ENCODE data around the gene SIVA1.
"Not testable (repeated sequence)": the region's sequence is repeated elsewhere in the genome, so short reads cannot be mapped to it uniquely, and the experiment has no call there.

The SIVA1 gene

DNA sequence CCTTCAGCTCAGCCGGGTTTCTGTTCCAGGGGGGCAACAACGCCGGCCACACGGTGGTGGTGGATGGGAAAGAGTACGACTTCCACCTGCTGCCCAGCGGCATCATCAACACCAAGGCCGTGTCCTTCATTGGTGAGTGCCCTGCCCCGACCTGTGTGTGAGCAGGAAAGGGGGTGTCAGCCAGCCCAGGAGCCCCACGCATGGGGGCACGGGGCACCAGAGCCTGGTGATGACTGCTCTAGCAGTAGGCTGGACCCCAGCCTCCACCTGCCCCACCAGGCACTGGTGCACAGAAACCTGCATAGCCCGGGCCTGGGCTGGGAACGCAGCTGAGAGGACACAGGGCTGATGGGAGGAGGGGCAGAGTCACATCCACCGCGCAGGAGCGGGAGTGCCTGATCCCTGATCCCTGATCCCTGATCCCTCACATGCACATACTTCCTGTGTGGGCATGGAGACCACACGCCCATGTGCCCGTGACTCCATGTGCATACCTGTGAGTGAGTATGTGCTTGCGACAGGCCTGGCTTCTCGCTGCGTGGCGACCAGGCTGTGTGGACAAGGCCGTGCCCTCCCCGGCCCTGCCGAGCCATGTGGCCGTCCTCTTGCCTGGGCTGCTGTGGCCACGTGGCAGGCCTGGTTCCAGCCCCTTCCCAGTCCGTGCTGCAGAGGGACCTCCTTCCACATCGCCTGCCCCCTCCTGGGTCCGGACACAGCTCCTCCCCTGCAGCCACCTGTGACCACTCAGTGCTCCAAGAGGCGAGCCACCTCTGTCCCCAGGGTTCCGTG, 17.8 kb upstream of the SIVA1 start:
- DNase-seq (ENCODE audit: low read depth) = no peak

DNA sequence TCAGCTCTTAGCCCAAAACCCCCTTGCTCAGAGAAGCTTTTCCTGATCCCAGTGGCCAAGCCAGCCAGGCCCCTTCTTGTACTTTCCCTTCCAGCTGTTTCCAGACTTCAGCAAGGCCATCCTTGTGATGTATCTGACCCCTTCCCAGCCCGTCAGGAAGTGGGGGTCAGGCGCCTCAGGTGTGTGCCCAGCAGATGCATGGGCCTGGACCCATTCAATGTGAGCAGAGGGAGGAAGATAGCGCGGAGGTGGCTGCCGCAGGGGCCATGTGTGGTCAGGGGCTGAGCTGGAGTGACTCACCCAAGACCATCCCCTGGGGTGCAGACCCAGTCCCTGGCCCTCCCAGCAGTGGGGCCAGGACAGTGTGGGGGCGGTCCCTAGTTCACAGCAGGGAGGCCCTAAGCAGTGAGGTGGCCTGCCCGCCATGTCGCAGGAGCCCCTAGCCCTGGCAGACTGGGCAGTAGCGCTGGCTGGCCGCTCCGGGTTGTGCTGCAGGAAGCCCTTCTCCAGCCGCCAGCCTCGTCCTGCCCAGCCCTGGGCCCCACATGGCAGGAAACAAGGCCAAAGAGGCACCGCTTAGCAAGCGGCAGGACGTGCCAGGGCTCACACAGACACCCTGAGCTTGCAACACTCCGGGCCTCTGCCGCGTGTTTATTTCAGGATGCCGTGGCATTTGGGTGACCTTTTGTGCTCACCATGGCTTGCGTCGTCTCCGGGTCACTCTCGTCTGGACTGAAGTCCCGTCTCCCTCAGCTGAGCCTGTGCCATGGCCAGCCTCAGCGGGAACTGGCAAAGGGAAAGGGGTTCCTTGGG, 16.9 kb upstream of the SIVA1 start:
- DNase-seq (ENCODE audit: low read depth) = no peak

DNA sequence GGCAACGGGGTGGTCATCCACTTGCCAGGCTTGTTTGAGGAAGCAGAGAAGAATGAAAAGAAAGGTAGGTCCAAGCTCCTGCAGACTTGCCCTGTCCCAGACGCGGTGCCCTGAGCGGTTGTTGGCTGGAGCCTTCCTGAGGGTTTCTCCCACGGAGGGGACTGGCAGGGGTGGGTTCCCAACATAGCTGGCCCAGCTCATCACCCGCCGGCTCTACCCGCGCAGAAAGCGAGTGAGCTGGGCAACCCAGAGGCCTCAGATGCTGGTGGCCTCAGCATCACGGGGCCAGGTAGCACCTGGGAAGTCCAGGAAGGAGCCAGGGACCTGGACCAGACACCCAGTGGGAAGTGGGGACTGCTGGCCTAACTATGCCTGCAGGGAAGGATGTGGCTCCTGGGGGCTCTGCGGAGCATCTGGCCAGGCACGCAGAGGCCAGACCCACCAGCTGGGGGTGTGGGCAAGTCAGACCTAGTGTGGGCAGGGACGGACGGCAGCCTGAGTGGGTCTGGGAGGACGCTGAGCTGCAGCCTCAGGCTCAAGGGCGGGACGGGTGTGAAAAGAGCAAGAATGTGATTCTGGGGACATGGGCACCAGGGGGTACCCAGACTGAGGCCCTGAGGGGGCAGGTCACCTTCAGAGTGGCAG, 14.4 kb upstream of the SIVA1 start:
- DNase-seq (ENCODE audit: low read depth) = no peak

DNA sequence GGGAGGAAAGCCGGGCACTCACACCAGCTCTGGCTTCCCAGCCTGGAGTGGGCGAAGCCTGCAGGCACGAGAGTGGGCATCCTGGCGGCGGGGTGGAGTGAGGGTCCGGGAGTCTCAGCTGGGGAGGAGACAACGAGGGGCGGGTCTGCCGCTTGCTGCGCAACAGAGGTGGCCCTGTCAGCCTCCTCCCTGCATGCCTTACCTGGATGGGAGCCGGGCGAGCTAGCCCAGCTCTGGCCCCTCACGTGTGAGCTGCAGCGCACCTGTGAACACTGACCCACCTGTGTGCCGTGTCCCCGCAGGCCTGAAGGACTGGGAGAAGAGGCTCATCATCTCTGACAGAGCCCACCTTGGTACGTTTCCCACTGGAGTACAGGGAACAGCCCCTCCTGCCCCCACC, 13.9 kb upstream of the SIVA1 start:
- no peak for DNase-seq (ENCODE audit: low read depth)

DNA sequence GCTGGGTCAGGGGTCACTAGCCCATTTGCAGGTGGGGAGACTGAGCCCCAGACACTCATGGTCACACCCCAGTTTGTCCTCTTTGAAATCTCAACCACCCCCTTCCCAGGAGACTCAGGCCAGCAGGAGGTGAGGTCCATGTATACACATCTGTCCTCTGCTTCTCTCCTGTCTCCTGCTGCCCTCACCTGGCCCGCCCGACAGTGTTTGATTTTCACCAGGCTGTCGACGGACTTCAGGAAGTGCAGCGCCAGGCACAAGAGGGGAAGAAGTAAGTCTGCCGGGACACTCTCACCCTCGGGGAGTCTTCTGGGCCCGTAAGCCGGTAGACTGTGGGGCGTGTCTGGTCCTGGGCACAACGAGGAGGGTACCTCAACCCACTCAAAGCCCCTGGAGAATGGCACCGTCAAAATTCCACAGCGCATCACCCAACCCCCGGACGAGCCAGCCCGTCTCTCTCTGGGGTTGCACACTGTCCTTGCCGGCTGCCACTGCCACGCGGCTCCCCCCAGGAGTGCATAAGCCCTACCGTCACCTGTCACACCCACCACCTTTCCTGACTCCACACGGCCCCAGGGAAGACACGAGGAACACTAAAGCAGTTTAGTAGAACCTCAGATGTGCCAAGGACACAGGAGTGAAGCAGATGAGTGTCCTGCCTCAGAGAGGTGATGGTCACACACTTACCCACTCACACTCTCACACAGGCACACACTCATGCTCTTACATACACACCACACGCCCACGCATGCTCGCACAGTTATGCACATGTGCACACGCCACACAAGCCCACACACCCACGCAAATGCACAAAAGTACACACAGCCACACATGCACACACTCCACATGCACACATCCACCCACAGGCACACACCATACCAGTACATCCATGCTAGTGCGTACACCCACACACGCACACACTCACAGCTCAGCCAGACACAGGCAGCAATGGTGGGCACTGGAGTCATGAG, 13.1 kb upstream of the SIVA1 start:
- no peak for DNase-seq (ENCODE audit: low read depth)

DNA sequence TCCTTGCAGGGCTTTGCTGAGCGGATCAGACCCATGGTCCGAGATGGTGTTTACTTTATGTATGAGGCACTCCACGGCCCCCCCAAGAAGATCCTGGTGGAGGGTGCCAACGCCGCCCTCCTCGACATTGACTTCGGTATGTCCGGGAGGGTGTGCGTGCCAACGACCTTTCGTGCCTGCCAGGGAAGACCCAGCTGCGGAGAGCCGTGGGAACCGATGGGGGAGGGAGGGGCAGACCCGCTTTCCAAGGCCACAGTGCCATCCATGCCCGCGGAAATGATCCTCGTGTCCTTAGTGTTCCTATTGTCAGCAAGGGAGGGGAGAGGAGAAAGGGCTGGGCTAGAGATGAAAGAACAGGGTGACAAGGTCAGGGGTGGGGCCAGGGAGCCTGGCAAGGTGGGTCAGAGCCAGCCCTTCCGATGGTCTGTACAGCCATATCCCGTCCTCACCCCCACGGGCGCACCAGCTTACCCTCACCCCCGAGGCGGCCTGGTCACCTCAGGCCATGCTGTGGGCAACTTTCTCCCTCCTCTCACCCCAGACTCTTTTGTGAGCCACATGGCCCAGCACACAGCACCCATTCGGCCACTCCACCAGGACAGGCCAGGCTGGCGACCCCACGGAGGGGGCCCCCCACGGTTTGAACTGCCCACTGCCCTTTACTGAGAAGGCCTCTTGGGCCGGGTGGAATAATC, 11.7 kb upstream of the SIVA1 start:
- DNase-seq (ENCODE audit: low read depth) = no peak

DNA sequence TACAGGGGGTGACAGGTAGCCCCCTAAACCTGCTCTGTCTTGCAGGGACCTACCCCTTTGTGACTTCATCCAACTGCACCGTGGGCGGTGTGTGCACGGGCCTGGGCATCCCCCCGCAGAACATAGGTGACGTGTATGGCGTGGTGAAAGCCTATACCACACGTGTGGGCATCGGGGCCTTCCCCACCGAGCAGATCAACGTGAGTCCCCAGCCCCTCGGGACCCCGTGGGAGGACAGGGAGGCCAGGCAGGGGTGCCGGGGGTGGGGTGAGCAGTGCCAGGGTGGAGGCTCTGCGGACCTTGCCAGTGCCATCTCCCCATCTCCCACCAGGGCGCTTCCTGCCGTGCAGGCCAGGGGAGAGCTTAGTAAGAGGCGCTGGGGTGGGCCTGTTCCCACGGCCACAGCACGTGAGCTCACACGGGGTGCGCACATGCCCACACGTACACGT, 11.1 kb upstream of the SIVA1 start:
- DNase-seq (ENCODE audit: low read depth) = no peak

DNA sequence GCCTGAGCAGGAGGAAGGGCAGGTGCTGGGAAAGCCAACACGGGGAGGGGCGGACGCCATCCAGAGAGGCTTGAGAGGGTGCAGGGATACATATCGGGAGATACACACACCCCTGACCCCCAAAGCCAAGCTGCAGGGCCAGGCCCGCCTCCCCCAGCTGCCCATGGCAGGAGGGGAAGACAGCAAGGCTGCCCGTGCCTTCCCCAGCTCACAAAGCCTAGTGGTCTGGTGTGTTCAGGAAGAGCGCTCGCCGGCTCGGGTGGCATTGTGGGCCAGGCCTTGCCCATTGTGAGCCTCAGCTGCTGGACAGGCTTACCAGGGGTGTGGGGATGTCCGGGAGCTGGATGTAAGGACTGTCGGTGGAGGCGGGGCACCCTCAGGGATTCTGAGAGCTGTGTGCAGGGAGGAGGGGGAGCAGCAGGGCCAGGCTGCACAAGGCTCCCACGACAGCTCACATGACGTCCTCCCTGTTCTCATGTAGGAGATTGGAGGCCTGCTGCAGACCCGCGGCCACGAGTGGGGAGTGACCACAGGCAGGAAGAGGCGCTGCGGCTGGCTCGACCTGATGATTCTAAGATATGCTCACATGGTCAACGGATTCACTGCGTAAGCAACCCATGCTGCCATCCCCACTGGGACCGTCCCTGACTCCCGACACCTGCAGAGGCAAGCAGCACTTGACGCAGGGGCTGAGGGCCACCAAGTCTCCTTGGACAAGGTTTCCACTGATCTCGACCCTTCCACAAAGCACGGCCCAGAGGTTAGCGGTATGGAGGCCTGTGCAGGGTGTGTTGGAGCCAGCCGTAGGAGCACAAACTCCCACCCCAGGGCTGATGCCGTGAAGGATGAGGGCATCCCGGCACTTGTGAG, 10.1 kb upstream of the SIVA1 start:
- DNase-seq (ENCODE audit: low read depth) = no peak

DNA sequence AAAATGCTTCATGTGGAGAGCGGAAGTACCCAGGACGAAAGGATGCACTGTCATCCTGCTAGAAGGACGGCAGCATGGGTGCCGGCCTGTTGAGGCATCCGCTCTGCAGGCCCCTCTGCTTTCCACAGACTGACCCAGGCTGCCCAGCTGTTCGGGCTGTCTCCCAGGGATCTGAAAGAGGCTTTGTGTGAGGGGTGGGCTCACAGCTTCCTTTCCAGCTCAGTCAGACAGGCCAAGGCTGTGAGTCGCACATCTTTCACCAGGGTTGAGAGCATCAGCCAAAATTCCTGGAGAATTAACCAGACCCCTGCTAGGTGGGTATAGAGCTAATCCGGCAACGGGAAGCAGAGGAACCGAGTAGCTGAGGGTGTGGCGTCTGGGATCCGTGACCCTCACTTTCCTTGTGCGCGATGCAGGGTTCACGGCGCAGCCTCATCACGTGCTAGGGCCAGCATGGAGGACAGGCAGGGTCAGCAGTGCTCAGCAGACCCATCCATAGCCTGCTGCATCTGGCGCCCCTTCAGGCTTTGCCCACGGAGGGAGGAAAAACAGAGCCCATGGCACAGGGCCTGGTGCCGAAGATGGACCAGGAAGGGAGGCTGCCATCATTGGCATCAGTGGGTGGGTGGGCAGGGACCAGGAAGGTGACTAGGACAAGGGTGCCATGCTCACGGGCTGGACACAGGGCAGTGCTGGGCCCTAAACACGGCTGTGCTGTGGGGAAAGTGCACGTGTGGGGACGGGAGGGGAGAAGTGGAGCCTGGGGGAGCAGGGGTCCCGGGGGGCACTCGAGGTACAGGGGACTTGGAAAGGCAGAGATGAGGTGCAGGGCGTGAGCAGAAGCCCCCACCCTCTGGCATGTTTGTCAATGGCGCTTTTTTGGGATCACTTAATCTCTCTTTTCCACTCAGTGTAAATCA, 9.2 kb upstream of the SIVA1 start:
- no peak for DNase-seq (ENCODE audit: low read depth)

DNA sequence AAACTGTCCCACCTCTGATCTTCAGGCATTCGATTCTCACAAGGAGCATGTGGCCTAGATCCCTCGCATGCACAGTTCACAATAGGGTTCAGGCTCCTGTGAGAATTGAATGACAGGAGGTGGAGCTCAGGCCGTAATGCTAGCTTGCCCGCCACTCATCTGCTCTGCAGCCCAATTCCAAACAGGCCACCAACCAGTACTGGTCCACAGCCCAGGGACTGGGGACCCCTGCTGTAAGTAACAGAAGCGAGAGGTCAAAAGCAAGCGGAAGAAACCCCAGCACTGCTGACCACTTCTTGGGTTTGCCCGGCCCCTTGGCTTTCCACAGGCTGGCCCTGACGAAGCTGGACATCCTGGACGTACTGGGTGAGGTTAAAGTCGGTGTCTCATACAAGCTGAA, 8.5 kb upstream of the SIVA1 start:
- DNase-seq (ENCODE audit: low read depth) = no peak

DNA sequence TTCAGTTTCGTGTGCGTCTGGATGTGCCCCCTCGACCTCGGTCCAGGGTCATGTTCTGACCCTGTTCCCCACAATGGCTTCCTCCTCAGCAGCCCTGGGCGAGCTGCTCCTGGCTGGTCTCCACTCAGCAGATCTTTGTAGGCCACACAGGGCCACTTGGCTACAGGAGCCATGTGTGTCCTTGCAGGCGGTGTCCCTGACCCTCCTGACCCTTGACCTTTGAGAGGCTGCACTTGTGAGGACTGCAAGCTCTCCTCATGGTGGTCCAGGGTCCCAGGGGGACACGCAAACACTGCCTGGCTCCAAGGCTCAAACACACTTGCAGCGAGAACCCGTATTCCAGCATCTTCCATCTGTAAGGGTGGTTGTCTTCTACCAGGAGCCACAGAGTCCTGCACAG, 7.5 kb upstream of the SIVA1 start:
- no peak for DNase-seq (ENCODE audit: low read depth)

DNA sequence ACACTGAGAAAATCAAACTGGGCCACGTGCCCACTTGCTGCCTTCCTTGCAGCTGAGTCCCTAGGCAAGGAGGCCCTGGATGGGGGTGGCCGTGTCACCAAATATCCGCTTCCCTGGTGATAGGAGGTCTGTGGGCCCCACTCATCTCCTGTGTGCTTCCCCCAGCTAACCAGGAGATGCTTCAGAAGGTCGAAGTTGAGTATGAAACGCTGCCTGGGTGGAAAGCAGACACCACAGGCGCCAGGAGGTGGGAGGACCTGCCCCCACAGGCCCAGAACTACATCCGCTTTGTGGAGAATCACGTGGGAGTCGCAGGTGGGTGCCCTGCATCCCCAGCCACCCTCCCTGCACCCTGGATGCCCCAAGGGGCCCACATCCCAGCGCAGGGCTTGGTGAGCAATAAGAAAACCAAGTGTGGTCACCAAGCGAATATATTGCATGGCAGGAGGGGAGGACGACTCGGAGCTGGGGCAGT, 6.8 kb upstream of the SIVA1 start:
- no peak for DNase-seq (ENCODE audit: low read depth)

DNA sequence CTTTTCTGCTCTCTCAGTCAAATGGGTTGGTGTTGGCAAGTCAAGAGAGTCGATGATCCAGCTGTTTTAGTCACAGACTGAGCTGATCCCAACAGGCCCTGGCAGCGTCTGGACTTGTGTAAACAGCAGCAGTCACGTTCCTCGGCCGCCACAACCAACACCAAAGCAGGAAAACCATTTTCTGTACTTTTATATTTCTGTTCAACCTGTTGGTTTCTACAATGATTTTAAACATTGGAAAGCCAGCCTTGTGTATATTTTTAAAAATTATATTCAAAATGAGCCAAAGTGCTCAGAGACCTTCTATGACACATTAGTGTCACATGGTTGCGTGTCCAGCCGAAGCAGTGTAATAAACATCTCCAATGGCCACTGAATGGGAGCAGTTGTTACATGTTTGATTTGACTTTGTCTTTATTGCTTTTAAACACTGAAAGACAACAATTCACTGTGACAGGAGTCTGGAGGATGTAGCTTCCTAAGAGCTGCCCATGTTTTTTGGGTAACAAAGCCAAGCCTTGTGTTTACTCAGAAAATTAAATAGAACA, 5.9 kb upstream of the SIVA1 start:
- DNase-seq (ENCODE audit: low read depth) = no peak

DNA sequence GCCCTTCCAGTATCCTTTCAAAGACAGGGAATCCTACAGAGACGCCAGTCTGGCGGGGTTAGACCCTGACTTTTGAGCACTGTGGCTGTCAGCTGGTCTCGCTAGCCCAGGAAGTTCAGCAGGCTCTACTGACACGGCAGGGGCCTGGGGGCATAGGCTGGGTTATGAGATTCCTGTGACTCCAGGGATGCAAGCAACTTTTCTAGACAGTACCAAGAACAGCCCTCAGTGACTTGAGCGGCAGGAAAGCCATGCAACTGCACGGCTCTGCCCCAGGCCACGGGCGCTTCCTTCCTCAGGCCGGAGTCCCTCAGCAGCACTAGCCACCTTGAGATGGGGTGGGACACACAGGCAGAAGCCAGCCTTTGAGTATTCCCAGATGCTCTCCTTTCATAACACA, 5.1 kb upstream of the SIVA1 start:
- no peak for DNase-seq (ENCODE audit: low read depth)

DNA sequence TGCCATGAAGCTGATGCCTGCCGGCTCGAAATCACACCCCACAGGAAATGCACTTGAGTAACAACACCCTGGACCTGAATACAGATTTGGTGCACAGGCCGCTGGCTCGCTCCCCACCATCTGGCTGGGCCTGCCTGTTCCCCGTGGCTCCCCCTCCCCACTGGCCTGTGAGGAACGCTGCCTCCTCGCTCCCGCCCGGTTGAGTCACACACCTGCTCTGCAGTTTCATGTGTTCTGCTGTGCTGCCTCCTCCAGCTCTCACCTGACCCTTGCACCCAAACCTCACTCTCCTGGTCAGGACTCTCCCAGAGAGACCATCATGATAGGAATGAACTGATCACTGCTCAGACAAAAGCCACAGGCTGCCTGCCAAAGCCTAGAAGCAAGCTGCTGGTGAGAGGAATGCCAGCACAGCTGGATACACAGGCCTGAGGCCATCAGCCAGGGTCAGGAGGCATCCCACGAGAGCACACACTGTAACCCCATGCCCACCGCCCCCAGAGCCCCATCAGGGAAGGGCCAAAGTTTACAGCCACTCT, 3.8 kb upstream of the SIVA1 start:
- DNase-seq (ENCODE audit: low read depth) = no peak

DNA sequence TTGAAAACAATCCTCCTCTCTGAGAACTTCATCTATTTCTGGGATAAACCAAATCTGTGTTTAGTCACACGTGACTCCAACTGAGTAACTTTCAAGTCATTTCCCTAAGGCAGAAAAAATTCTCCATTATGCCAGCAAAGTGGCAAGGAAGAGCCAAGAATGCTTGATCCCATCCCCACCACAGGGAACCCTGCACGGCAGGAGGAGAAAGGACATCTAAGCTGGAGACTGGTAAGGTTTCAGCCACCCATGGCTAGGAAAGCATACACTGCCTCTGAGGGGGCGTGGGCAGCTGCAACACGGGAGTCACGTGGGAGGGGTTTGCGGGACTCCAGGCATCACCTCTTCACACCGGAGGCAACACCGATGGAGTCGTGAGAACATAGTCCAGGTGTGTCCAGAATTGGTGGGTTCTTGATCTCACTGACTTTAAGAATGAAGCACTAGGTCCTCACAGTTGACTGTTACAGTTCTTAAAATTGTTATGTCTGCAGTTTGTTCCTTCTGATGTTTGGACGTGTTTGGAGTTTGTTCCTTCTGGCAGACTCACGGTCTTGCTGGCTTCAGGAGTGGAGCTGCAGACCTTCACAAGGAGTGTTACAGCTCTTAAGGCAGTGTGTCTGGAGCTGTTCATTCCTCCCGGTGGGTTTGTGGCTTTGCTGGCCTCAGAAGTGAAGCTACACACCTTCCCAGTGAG, 2.7 kb upstream of the SIVA1 start:
- DNase-seq (ENCODE audit: low read depth) = no peak

DNA sequence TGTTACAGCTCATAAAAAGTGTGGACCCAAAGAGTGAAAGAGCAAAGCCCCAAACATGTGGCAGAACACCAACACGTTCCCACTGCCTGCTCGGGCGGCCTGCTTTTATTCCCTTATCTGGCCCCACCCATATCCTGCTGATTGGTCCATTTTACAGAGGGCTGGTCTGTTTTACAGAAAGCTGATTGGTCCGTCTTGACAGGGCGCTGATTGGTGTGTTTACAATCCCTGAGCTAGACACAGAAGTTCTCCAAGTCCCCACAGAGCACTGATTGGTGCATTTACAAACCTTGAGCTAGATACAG, 2.2 kb upstream of the SIVA1 start:
- not testable (repeated sequence) for DNase-seq (ENCODE audit: low read depth)

Measured in T-helper 22 cell (primary cell).